Endodermal cell (in vitro differentiated cells): ENCODE data around the gene CDADC1. TPM values are rescaled to one million over a fixed set of nuclear protein-coding genes. Genes with fewer than 3 reads are reported as not detected.

Experiments used
- DNase-seq: peaks from one replicate; pipeline ENCODE4 v3.0.0-alpha.2; 2017
- H3K27ac ChIP-seq: 2 replicates; pipeline ENCODE4 v1.5.1; 2013; ENCODE audit warnings: mild to moderate bottlenecking, low read depth, low read length, moderate library complexity
- H3K27me3 ChIP-seq: 2 replicates; pipeline ENCODE4 v1.6.1; 2013; ENCODE audit warnings: mild to moderate bottlenecking, low read length, moderate library complexity; ENCODE audit not compliant: insufficient read depth, control insufficient read depth, poor library complexity, severe bottlenecking
- H3K36me3 ChIP-seq: 2 replicates; pipeline ENCODE4 v1.7.0; 2013; ENCODE audit warnings: mild to moderate bottlenecking, low read length, moderate library complexity; ENCODE audit not compliant: control insufficient read depth, insufficient read depth
- H3K4me1 ChIP-seq: one replicate; pipeline ENCODE4 v1.7.0; 2013; ENCODE audit warnings: low read length; ENCODE audit not compliant: control insufficient read depth, insufficient read depth
- H3K4me3 ChIP-seq: 2 replicates; pipeline ENCODE4 v1.5.1; 2013; ENCODE audit warnings: mild to moderate bottlenecking, low read length, moderate library complexity
- H3K9ac ChIP-seq: 2 replicates; pipeline ENCODE4 v1.6.1; 2013; ENCODE audit warnings: mild to moderate bottlenecking, low read length, moderate library complexity; ENCODE audit not compliant: poor library complexity, severe bottlenecking; ENCODE audit errors: extremely low read depth
- H3K9me3 ChIP-seq: 2 replicates; pipeline ENCODE4 v1.6.1; 2013; ENCODE audit warnings: mild to moderate bottlenecking, low read length, moderate library complexity; ENCODE audit not compliant: control insufficient read depth
- H3K27ac Mint-ChIP-seq: 2 replicates; pipeline ENCODE4 v1.8.0; 2020; ENCODE audit warnings: mixed read lengths
- H3K27me3 Mint-ChIP-seq: 2 replicates; pipeline ENCODE4 v1.8.0; 2021; ENCODE audit warnings: mild to moderate bottlenecking, mixed read lengths; ENCODE audit not compliant: insufficient read depth
- H3K36me3 Mint-ChIP-seq: 2 replicates; pipeline ENCODE4 v1.8.0; 2020; ENCODE audit warnings: low read depth, mixed read lengths
- H3K4me1 Mint-ChIP-seq: 2 replicates; pipeline ENCODE4 v1.8.0; 2020; ENCODE audit warnings: mixed read lengths
- H3K4me3 Mint-ChIP-seq: 2 replicates; pipeline ENCODE4 v1.8.0; 2020; ENCODE audit warnings: mild to moderate bottlenecking, moderate library complexity, mixed read lengths
- H3K9me3 Mint-ChIP-seq: 2 replicates; pipeline ENCODE4 v1.8.0; 2020; ENCODE audit warnings: mild to moderate bottlenecking, mixed read lengths
- CTCF ChIP-seq: fragments of 200-600 bp; sonication (generic); conservative IDR thresholded peaks from 2 replicates; pipeline ENCODE4 v1.5.0; 2021; ENCODE audit warnings: antibody characterized with exemption, mild to moderate bottlenecking
- WGBS, 2 experiments: methylation state at CpG; one replicate each; pipeline versions ENCODE4 v1.1.5 to v1.1.7; 2013; ENCODE audit warnings: missing lambda C conversion rate in 2 of 2, mixed read lengths in 1 of 2; ENCODE audit not compliant: insufficient coverage in 1 of 2, insufficient read length in 1 of 2; 5-methylcytosine and 5-hydroxymethylcytosine counted together
- total RNA-seq, 2 donors: library from RNA; stranded (reverse); fragmentation: NEBNext Ultra II Directional in 1 of 2; extraction: Animal tissue kit (Norgen Biotek cat#: 25700) in 1 of 2; gene quantifications; 2 replicates in 1 of 2; 3 replicates in 1 of 2; pipeline ENCODE4 v1.2.1, GENCODE V29; 2021

Gene CDADC1
- total RNA-seq, 2 donors from 2014 or later, result 6.0 to 15.8 TPM

- H3K4me1 Mint-ChIP-seq, result peaks cover 13% of the 10 kb centered on the region
- Histone ChIP-seq H3K9me3 (no peaks in the 10 kb centered on the region), H3K27ac (no peak overlapping the region), H3K36me3 (no peaks in the 10 kb centered on the region), H3K27me3 (no peaks in the 10 kb centered on the region), H3K4me1 (peaks cover 7% of the 10 kb centered on the region), H3K4me3 (peak overlapping the region; percentile 97), H3K9ac (peak overlapping the region; percentile 85)
- H3K36me3 Mint-ChIP-seq, result no peaks in the 10 kb centered on the region
- peak overlapping the region; percentile 95 for H3K4me3 Mint-ChIP-seq
- no peaks in the 10 kb centered on the region for H3K9me3 Mint-ChIP-seq
- DNase-seq, result no peak
- WGBS, 2 experiments, result 0 to 11% methylated on average over 3 to 6 of the region's 6 CpGs
- H3K27ac Mint-ChIP-seq, result peak overlapping the region; percentile 98
- H3K27me3 Mint-ChIP-seq, result peaks cover 10% of the 10 kb centered on the region
- TF ChIP-seq CTCF, result peak; percentile 39
Observed at GRCh38 chr13:49248622-49249002, 887 bp downstream of the CDADC1 start.

- no peak for TF ChIP-seq CTCF
Observed at GRCh38 chr13:49251326-49251725, 3.6 kb downstream of the CDADC1 start.

GRCh38 chr13:49253310-49253709 is 5.6 kb downstream of the CDADC1 start:
- 95% methylated on average over 1 of the region's 1 CpG; no CpG with 5 or more reads in 1 of the 2 experiments for WGBS, 2 experiments

More at GRCh38 chr13:49251326-49251725, 3.6 kb downstream of the CDADC1 start:
- H3K9ac ChIP-seq, result no peak overlapping the region
- peaks cover 4% of the 10 kb centered on the region for H3K4me1 ChIP-seq
- no peak overlapping the region for H3K4me3 Mint-ChIP-seq
- H3K27ac ChIP-seq, result no peak overlapping the region
- H3K27me3 Mint-ChIP-seq, result peaks cover 1% of the 10 kb centered on the region
- H3K4me1 Mint-ChIP-seq, result peaks cover 13% of the 10 kb centered on the region
- no peaks in the 10 kb centered on the region for H3K27me3 ChIP-seq
- H3K9me3 ChIP-seq, result no peaks in the 10 kb centered on the region
- DNase-seq, result no peak
- H3K4me3 ChIP-seq, result no peak overlapping the region
- 87 to 97% methylated on average over 5 of the region's 5 CpGs for WGBS, 2 experiments
- no peaks in the 10 kb centered on the region for H3K9me3 Mint-ChIP-seq
- H3K36me3 Mint-ChIP-seq, result peaks cover 16% of the 10 kb centered on the region
- H3K27ac Mint-ChIP-seq, result no peak overlapping the region
- peaks cover 14% of the 10 kb centered on the region for H3K36me3 ChIP-seq

More at GRCh38 chr13:49253310-49253709, 5.6 kb downstream of the CDADC1 start:
- peaks cover 25% of the 10 kb centered on the region for H3K36me3 Mint-ChIP-seq
- Histone ChIP-seq H3K4me3 (no peak overlapping the region), H3K4me1 (peaks cover 4% of the 10 kb centered on the region), H3K9ac (no peak overlapping the region), H3K27me3 (no peaks in the 10 kb centered on the region), H3K36me3 (peaks cover 32% of the 10 kb centered on the region), H3K9me3 (no peaks in the 10 kb centered on the region), H3K27ac (no peak overlapping the region)
- DNase-seq, result no peak
- TF ChIP-seq CTCF, result no peak
- peaks cover 8% of the 10 kb centered on the region for H3K4me1 Mint-ChIP-seq
- H3K27ac Mint-ChIP-seq, result no peak overlapping the region
- H3K27me3 Mint-ChIP-seq, result no peaks in the 10 kb centered on the region
- no peak overlapping the region for H3K4me3 Mint-ChIP-seq
- H3K9me3 Mint-ChIP-seq, result no peaks in the 10 kb centered on the region
